OCI-LY1 (cell line): Measurements from ENCODE around the gene SLC7A4.

Source experiments
- CTCF ChIP-seq: fragments of 200-600 bp; sonication (generic), shearing (Covaris generic); IDR thresholded peaks from 2 replicates; pipeline ENCODE4 v1.5.1; 2017; ENCODE audit warnings: mild to moderate bottlenecking, antibody characterized with exemption, low read length, moderate library complexity, mixed read lengths
- EZH2 ChIP-seq: fragments of 200-600 bp; sonication (generic), shearing (Covaris generic); IDR thresholded peaks from 2 replicates; pipeline ENCODE4 v1.8.0; 2017; ENCODE audit warnings: borderline replicate concordance, mixed run types, mild to moderate bottlenecking, antibody characterized with exemption, low read length, moderate library complexity, mixed read lengths

GRCh38 chr22:21073482-21073881 is 41.1 kb upstream of the SLC7A4 start:
- no peak for TF ChIP-seq CTCF
- TF ChIP-seq EZH2 = no peak
